ENCODE measurements around the gene ALDH1L1. TPM values are rescaled to one million over a fixed set of nuclear protein-coding genes. Genes with fewer than 3 reads are reported as not detected.

Gene ALDH1L1
- total RNA-seq = under 0.01 TPM in 1 of 2 replicates, not detected in the other

GRCh38 chr3:126180477-126181397 is at the start of gene ALDH1L1:
Gene ALDH1L1, minus strand, starts transcription at chr3:126180586. Its CDS starts 19,607 bp downstream, at chr3:126160979.

GRCh38 chr3:126083913-126084767 is 96.2 kb downstream of the ALDH1L1 start, which contains the start of gene SLC41A3:
Gene SLC41A3, minus strand, starts transcription at chr3:126084124. Its CDS starts 15,905 bp downstream, at chr3:126068219.

Other genes starting within 250 kb of the ALDH1L1 start
- gene ROPN1B, start 211.4 kb downstream of the ALDH1L1 start, total RNA-seq = not detected in 2 replicates
- 38.0 and 51.5 TPM in 2 replicates for gene SLC41A3, start 96.5 kb downstream of the ALDH1L1 start, total RNA-seq
- 3.1 and 3.6 TPM in 2 replicates for gene KLF15, start 176.8 kb upstream of the ALDH1L1 start, total RNA-seq
- gene CFAP100, start 214.3 kb upstream of the ALDH1L1 start, total RNA-seq = not detected in 2 replicates